ENCODE measurements around the gene TAPBP.

The TAPBP gene

DNA sequence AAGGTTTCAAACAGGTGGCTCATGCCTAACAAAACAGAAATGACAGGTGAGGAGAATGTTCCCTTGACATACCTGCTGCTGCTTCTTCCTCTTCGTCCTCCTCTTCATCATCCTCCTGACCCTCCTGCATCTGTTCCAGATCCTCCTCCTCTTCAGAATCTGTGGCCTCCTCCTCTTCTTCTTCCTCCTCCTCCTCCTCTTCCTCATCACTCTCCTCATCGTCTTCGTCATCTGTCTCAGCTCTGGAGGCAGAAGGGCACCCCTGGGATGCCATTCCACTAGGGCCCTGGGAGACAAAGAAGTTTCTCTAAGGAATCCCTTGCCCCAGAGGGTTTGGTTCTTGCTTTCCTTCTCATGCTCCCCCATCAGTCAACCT is 6.0 kb upstream of the TAPBP start:
- Histone ChIP-seq H3K9ac (ENCODE audit: low read length) (no peak overlapping the region), H3K27me3 (ENCODE audit: control insufficient read depth, insufficient read depth, low read length) (no peaks in the 10 kb centered on the region), H3K4me1 (ENCODE audit: control insufficient read depth, insufficient read depth, low read length) (peaks cover 39% of the 10 kb centered on the region), H3K36me3 (ENCODE audit: control insufficient read depth, insufficient read depth, low read length) (peaks cover 32% of the 10 kb centered on the region), H3K27ac (ENCODE audit: low read depth, low read length) (no peak overlapping the region), H3K9me3 (ENCODE audit: control insufficient read depth, insufficient read depth, low read depth, low read length) (no peaks in the 10 kb centered on the region), H3K4me3 (ENCODE audit: low read depth, low read length) (no peak overlapping the region)

- Histone ChIP-seq H3K4me3 (ENCODE audit: low read depth, low read length) (peak overlapping the region; percentile 96), H3K27ac (ENCODE audit: low read depth, low read length) (peak overlapping the region; percentile 7; the same call in 1 of the 2 replicates), H3K9ac (ENCODE audit: low read length) (peak overlapping the region; percentile 13), H3K36me3 (ENCODE audit: control insufficient read depth, insufficient read depth, low read length) (peaks cover 32% of the 10 kb centered on the region), H3K4me1 (ENCODE audit: control insufficient read depth, insufficient read depth, low read length) (peaks cover 37% of the 10 kb centered on the region), H3K9me3 (ENCODE audit: control insufficient read depth, insufficient read depth, low read depth, low read length) (no peaks in the 10 kb centered on the region), H3K27me3 (ENCODE audit: control insufficient read depth, insufficient read depth, low read length) (no peaks in the 10 kb centered on the region)
These were observed 4.7 kb upstream of the TAPBP start for GRCh38 chr6:33318426-33319073.

DNA sequence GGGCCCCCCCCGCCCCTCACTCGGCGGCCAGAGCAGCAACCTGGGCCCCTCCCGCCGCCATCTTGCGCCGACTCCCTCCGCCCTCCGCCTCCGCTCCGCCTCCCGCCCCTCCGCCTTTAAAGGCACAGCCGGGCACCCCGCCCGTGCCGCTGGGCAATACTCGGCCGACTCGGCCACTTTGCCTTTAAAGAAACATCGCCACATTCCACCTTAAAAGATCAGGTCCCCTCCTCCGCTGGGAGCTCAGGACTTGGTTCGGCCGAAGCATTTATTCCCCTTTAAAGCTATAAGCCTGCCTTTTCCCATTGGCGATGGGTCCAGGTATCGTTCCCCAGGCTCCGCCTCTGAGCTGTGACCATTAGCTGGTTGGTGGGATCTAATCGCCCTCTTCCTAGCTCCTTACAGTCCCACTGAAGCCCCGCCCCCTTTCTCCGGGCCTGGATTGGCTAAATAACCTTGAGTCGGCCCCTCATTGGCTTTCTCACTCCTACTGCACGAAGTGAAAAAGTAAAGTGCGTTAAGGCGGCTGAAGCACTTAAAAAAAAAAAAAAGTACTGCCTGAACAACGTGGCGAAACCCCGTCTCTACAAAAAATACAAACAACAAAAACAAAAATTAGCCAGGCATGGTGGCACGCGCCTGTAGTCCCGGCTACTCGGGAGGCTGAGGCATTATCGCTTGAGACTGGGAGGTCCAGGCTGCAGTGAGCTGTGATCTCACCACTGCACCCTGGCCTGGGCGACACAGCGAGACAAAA is 4.0 kb upstream of the TAPBP start, which contains the start of gene ZBTB22:
TSS of gene ZBTB22 (minus strand) at position 76 of the 757 bp plus-strand sequence. CDS start 828 bp downstream, outside the sequence.
- Histone ChIP-seq H3K4me3 (ENCODE audit: low read depth, low read length) (peak within 1 kb of the TSS; percentile 96), H3K27me3 (ENCODE audit: control insufficient read depth, insufficient read depth, low read length) (no peaks in the 10 kb centered on the region)

GRCh38 chr6:33317419-33317668 is 3.5 kb upstream of the TAPBP start:
- H3K36me3 ChIP-seq (ENCODE audit: control insufficient read depth, insufficient read depth, low read length) = peaks cover 32% of the 10 kb centered on the region
- H3K4me1 ChIP-seq (ENCODE audit: control insufficient read depth, insufficient read depth, low read length) = peaks cover 37% of the 10 kb centered on the region
- no peak overlapping the region for H3K27ac ChIP-seq (ENCODE audit: low read depth, low read length)
- no peak overlapping the region for H3K9ac ChIP-seq (ENCODE audit: low read length)
- peak overlapping the region; percentile 96 for H3K4me3 ChIP-seq (ENCODE audit: low read depth, low read length)
- H3K9me3 ChIP-seq (ENCODE audit: control insufficient read depth, insufficient read depth, low read depth, low read length) = no peaks in the 10 kb centered on the region
- no peaks in the 10 kb centered on the region for H3K27me3 ChIP-seq (ENCODE audit: control insufficient read depth, insufficient read depth, low read length)

More for the DNA sequence above, 4.0 kb upstream of the TAPBP start, which contains the start of gene ZBTB22:
- peak within 1 kb of the TSS; percentile 90 for H3K9ac ChIP-seq (ENCODE audit: low read length)
- peaks cover 32% of the 10 kb centered on the region for H3K36me3 ChIP-seq (ENCODE audit: control insufficient read depth, insufficient read depth, low read length)
- H3K4me1 ChIP-seq (ENCODE audit: control insufficient read depth, insufficient read depth, low read length) = peaks cover 37% of the 10 kb centered on the region
- no peaks in the 10 kb centered on the region for H3K9me3 ChIP-seq (ENCODE audit: control insufficient read depth, insufficient read depth, low read depth, low read length)
- H3K27ac ChIP-seq (ENCODE audit: low read depth, low read length) = peak within 1 kb of the TSS; percentile 26; the same call in 1 of the 2 replicates

DNA sequence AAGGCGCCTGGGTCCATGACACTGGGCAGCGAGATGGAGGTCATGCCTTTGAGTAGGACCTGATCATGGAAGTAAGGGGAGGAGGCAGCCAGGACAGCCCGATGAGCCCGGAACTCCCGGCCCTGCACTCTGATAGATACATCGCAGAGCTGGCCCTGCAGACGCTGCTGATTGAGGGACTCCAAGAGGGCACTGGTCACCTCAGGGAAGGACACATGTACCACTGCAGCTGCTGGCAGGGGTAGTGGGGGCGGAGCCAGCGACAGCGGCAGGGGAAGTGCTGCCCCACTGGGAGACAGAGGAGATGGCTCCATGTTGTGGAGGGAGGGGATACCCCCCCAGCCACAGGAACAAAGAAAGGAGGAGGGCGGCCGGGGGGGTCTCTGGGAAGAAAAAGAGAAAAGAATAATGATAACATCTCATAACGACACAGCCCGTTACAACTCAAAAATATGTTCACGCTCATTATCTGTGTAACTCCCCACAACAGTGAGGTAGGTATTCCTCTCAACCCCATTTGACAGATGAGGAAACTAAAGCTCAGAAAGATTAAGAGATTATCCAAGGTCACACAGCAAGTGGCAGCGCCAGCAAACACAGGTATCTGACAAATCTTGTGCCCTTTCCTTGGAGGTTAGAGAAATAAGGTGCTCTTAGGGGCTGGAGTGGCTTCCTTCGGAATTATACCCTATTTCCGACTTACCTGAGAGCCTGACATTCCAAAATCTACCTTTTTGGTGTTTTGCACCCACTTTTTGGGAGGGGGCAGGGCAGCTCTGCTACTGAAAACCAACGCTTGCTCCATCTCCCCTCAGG is 2.9 kb upstream of the TAPBP start:
- peaks cover 32% of the 10 kb centered on the region for H3K4me1 ChIP-seq (ENCODE audit: control insufficient read depth, insufficient read depth, low read length)
- no peaks in the 10 kb centered on the region for H3K27me3 ChIP-seq (ENCODE audit: control insufficient read depth, insufficient read depth, low read length)
- H3K9me3 ChIP-seq (ENCODE audit: control insufficient read depth, insufficient read depth, low read depth, low read length) = no peaks in the 10 kb centered on the region
- H3K4me3 ChIP-seq (ENCODE audit: low read depth, low read length) = peak overlapping the region; percentile 54
- no peak overlapping the region for H3K9ac ChIP-seq (ENCODE audit: low read length)
- no peak overlapping the region for H3K27ac ChIP-seq (ENCODE audit: low read depth, low read length)
- peaks cover 32% of the 10 kb centered on the region for H3K36me3 ChIP-seq (ENCODE audit: control insufficient read depth, insufficient read depth, low read length)

DNA sequence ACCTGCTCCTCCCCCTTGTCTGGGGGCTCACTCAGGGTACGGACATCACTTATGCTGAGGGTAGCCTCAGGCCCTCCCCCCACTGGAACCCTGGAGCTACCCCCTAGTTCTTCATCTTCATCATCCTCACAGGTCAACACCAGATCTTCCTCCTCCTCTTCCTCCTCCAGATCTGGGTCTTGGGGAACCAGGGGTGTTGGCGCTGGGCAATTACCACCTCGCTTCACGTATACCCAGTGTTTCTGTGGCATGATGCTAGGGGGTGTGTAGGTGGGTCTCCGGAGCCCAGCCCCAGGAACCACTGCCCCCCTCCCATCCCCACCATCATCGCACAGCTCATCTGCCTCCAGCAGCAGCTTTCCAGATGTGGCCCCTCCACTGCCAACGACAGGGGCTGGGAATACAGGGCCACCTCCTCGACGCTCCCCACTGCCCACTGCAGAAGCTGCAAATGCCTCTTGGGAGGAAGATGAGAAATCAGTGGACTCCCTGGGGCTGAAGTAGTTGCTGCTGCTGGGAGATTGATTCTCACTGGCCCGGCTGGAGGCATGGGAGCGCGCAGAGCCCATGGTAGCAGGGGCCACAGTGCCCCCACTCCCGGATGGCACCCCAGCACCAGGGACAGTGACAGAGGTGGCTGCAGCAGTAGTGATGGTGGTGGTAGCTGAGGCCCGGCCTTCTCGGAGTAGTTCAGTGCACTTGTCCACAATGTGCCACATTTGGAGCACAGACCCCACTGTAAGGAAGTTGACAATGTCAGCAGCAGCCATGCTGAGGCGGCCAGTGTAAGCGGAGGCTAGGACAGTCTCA is 2.1 kb upstream of the TAPBP start:
- H3K27ac ChIP-seq (ENCODE audit: low read depth, low read length) = no peak overlapping the region
- no peak overlapping the region for H3K4me3 ChIP-seq (ENCODE audit: low read depth, low read length)
- H3K9me3 ChIP-seq (ENCODE audit: control insufficient read depth, insufficient read depth, low read depth, low read length) = no peaks in the 10 kb centered on the region
- H3K27me3 ChIP-seq (ENCODE audit: control insufficient read depth, insufficient read depth, low read length) = no peaks in the 10 kb centered on the region
- H3K4me1 ChIP-seq (ENCODE audit: control insufficient read depth, insufficient read depth, low read length) = peaks cover 24% of the 10 kb centered on the region
- H3K36me3 ChIP-seq (ENCODE audit: control insufficient read depth, insufficient read depth, low read length) = peaks cover 26% of the 10 kb centered on the region
- H3K9ac ChIP-seq (ENCODE audit: low read length) = no peak overlapping the region

DNA sequence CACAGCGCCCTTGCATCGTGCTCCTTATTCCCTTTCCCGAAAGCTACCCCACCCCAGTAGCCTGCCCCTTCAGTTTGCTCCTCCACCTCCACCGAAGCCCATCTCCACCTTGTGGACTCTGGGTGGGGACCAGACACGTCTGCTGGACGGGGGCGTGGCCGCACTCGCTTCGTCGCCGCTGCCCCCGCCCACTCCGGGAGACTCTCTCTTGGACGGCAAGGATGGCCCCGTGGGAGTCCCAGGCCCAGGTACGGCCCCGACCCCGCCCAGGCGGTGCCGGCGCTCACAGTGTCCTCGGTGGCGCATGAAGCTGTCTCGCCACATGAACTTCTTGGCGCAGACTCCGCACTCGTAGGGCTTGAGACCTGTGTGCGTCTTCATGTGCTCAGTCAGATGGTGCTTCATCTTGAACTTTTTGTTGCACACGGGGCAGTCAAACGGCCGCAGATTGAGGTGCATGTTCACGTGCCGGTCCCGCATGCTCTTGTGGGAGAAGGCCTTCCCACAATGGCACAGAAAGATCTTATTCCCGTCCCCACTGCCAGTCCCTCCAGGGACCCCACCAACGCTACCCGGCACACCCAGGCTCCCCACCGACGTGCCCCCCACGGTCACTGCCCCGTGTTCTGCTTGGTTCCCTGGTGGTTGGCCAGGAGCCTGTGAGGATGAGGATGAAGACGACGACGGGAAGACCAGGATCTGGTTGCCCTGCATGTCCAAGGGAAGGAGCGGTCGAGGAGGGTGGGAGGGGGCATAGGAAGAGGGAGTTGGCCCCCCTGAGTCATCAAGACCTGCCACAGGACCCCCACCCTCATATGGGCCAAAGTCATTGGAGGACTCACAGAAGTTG is 1.3 kb upstream of the TAPBP start:
- Histone ChIP-seq H3K4me1 (ENCODE audit: control insufficient read depth, insufficient read depth, low read length) (peaks cover 20% of the 10 kb centered on the region), H3K9me3 (ENCODE audit: control insufficient read depth, insufficient read depth, low read depth, low read length) (no peaks in the 10 kb centered on the region), H3K27me3 (ENCODE audit: control insufficient read depth, insufficient read depth, low read length) (no peaks in the 10 kb centered on the region), H3K27ac (ENCODE audit: low read depth, low read length) (no peak overlapping the region), H3K9ac (ENCODE audit: low read length) (no peak overlapping the region), H3K36me3 (ENCODE audit: control insufficient read depth, insufficient read depth, low read length) (peaks cover 18% of the 10 kb centered on the region), H3K4me3 (ENCODE audit: low read depth, low read length) (peak overlapping the region; percentile 85)

GRCh38 chr6:33314515-33314942 is 651 bp upstream of the TAPBP start:
- H3K4me3 ChIP-seq (ENCODE audit: low read depth, low read length) = peak overlapping the region; percentile 85
- H3K4me1 ChIP-seq (ENCODE audit: control insufficient read depth, insufficient read depth, low read length) = peaks cover 20% of the 10 kb centered on the region
- no peak overlapping the region for H3K27ac ChIP-seq (ENCODE audit: low read depth, low read length)
- peaks cover 11% of the 10 kb centered on the region for H3K36me3 ChIP-seq (ENCODE audit: control insufficient read depth, insufficient read depth, low read length)
- H3K27me3 ChIP-seq (ENCODE audit: control insufficient read depth, insufficient read depth, low read length) = no peaks in the 10 kb centered on the region
- no peaks in the 10 kb centered on the region for H3K9me3 ChIP-seq (ENCODE audit: control insufficient read depth, insufficient read depth, low read depth, low read length)
- H3K9ac ChIP-seq (ENCODE audit: low read length) = no peak overlapping the region

- Histone ChIP-seq H3K4me3 (ENCODE audit: low read depth, low read length) (peak overlapping the region; percentile 85), H3K27ac (ENCODE audit: low read depth, low read length) (no peak overlapping the region), H3K36me3 (ENCODE audit: control insufficient read depth, insufficient read depth, low read length) (no peaks in the 10 kb centered on the region), H3K27me3 (ENCODE audit: control insufficient read depth, insufficient read depth, low read length) (no peaks in the 10 kb centered on the region), H3K4me1 (ENCODE audit: control insufficient read depth, insufficient read depth, low read length) (peaks cover 13% of the 10 kb centered on the region), H3K9ac (ENCODE audit: low read length) (peak overlapping the region; percentile 79), H3K9me3 (ENCODE audit: control insufficient read depth, insufficient read depth, low read depth, low read length) (no peaks in the 10 kb centered on the region)
These were observed 671 bp downstream of the TAPBP start for GRCh38 chr6:33313105-33313708.
